Measurements from ENCODE around the gene IL1A.
"Not testable (repeated sequence)": the region's sequence is repeated elsewhere in the genome, so short reads cannot be mapped to it uniquely, and the experiment has no call there.

IL1A gene

GRCh38 chr2:112784199-112785189, at the start of gene IL1A:
Gene IL1A, minus strand, starts transcription at chr2:112784493. Its CDS starts 723 bp downstream, at chr2:112783770.
- no peak for DNase-seq

GRCh38 chr2:112833976-112834375, 49.7 kb upstream of the IL1A start:
- DNase-seq: no peak

GRCh38 chr2:112833639-112833931, 49.3 kb upstream of the IL1A start:
- not testable (repeated sequence) for DNase-seq

- no peak for DNase-seq
Measured at GRCh38 chr2:112832841-112833638, 48.7 kb upstream of the IL1A start.

GRCh38 chr2:112831946-112832840, 47.9 kb upstream of the IL1A start:
- no peak for DNase-seq

- no peak for DNase-seq
Measured at GRCh38 chr2:112831513-112831845, 47.2 kb upstream of the IL1A start.

- DNase-seq: no peak
Measured at GRCh38 chr2:112830682-112831512, 46.6 kb upstream of the IL1A start.

GRCh38 chr2:112829961-112830681, 45.8 kb upstream of the IL1A start:
- DNase-seq: no peak

- no peak for DNase-seq
Measured at GRCh38 chr2:112829101-112829960, 45.0 kb upstream of the IL1A start.

- DNase-seq: no peak
Measured at GRCh38 chr2:112828251-112828691, 44.0 kb upstream of the IL1A start.

GRCh38 chr2:112827604-112828185, 43.4 kb upstream of the IL1A start:
- no peak for DNase-seq

GRCh38 chr2:112827009-112827408, 42.7 kb upstream of the IL1A start:
- DNase-seq: no peak

- no peak for DNase-seq
Measured at GRCh38 chr2:112825706-112826105, 41.4 kb upstream of the IL1A start.

GRCh38 chr2:112824694-112825085, 40.4 kb upstream of the IL1A start:
- no peak for DNase-seq

GRCh38 chr2:112821682-112822081, 37.4 kb upstream of the IL1A start:
- DNase-seq: no peak

- DNase-seq: no peak
Measured at GRCh38 chr2:112821142-112821541, 36.8 kb upstream of the IL1A start.

GRCh38 chr2:112820343-112820742, 36.0 kb upstream of the IL1A start:
- DNase-seq: no peak

- DNase-seq: no peak
Measured at GRCh38 chr2:112819081-112819480, 34.8 kb upstream of the IL1A start.

GRCh38 chr2:112818094-112818902, 34.0 kb upstream of the IL1A start:
- DNase-seq: no peak
